Measurements from ENCODE around the gene SAMD1. TPM values are rescaled to one million over a fixed set of nuclear protein-coding genes. Genes with fewer than 3 reads are reported as not detected.

SAMD1 gene
- total and polyA plus RNA-seq, 9 of the 15 experiments (the other 6 are each of a cell fraction or from before 2014, with no cell fraction given), result 2.9 to 96.0 (median 43.5) TPM

DNA sequence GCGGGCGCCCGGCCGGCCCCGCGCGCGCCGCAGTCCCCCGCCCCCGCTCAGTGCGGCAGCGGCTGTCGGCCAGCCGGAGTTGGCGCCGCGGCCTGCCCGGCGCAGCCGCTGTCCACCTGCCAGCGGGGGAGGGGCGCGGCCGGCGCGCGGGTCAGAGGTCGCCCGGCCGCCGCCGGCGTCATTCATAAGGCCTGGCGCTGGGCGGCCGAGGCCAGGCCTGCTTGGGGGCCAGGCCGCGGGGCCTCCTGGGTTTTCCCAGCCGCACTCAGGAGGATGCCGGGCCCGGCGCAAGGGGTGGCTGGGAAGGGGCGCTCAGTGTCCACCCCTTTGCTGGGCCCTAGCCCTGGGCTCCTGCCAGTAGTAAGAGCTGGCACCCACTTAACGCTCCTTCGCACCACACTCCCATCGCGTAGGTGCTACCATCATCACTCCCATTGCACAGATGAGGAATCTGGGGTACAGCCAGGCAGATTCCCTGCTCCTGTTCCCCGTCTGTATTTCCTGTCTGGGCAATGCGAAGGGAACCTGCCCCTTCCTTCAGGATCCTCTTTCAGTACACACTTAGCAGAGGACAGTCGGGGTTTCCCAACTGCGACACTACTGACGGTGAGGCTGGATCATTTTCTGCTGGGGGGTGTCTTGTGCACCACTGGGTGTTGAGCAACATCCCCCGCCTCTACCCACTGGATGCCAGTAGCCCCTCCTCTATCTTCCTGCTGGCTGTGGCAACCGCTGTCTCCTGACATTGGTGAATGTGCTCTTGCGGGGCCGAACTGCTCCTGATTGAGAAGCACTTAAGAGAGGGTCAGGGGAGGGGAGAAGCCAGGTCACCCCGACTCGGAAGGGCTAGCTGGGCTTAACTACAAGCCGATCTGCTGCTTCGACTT lies 27.9 kb upstream of the SAMD1 start (continued):
- TF ChIP-seq, protein P1, sequence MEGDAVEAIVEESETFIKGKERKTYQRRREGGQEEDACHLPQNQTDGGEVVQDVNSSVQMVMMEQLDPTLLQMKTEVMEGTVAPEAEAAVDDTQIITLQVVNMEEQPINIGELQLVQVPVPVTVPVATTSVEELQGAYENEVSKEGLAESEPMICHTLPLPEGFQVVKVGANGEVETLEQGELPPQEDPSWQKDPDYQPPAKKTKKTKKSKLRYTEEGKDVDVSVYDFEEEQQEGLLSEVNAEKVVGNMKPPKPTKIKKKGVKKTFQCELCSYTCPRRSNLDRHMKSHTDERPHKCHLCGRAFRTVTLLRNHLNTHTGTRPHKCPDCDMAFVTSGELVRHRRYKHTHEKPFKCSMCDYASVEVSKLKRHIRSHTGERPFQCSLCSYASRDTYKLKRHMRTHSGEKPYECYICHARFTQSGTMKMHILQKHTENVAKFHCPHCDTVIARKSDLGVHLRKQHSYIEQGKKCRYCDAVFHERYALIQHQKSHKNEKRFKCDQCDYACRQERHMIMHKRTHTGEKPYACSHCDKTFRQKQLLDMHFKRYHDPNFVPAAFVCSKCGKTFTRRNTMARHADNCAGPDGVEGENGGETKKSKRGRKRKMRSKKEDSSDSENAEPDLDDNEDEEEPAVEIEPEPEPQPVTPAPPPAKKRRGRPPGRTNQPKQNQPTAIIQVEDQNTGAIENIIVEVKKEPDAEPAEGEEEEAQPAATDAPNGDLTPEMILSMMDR (IDR thresholded peaks at IDR 0.05 in 2 of 3, conservative IDR thresholded peaks at IDR 0.05 in 1 of 3; ENCODE audit: insufficient read depth in 2 of 3, low read depth in 1 of 3, low read length in 3 of 3), result no peak
- TF ChIP-seq, protein P2, sequence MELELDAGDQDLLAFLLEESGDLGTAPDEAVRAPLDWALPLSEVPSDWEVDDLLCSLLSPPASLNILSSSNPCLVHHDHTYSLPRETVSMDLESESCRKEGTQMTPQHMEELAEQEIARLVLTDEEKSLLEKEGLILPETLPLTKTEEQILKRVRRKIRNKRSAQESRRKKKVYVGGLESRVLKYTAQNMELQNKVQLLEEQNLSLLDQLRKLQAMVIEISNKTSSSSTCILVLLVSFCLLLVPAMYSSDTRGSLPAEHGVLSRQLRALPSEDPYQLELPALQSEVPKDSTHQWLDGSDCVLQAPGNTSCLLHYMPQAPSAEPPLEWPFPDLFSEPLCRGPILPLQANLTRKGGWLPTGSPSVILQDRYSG (tag; conservative IDR thresholded peaks at IDR 0.05; ENCODE audit: low read depth), result peak; percentile 62
- TF ChIP-seq ZEB2 (IDR thresholded peaks at IDR 0.05) (no peak), PHB (CRISPR knock-in tag; IDR thresholded peaks at IDR 0.05) (0 out of 2 replicates have a peak, but pooled peaks have one; percentile 53), ZNF253 (CRISPR knock-in tag; conservative IDR thresholded peaks at IDR 0.05) (no peak), POLR3G (IDR thresholded peaks at IDR 0.05; ENCODE audit: extremely low read depth, insufficient read length, insufficient replicate concordance) (no peak), STAG1 (CRISPR knock-in tag; IDR thresholded peaks at IDR 0.05; ENCODE audit: borderline replicate concordance) (no peak), CREM (IDR thresholded peaks at IDR 0.05; ENCODE audit: low read depth) (peak; percentile 12; the same call in 1 of the 2 replicates), NR1H2 (CRISPR knock-in tag; IDR thresholded peaks at IDR 0.05) (no peak), PYGO2 (tag; IDR thresholded peaks at IDR 0.05) (no peak), BHLHE40 (IDR thresholded peaks at IDR 0.05; ENCODE audit: low read length) (no peak), SP1 (CRISPR knock-in tag; IDR thresholded peaks at IDR 0.05) (no peak), RAD21 (CRISPR knock-in tag; conservative IDR thresholded peaks at IDR 0.05 in 1 of 2, IDR thresholded peaks at IDR 0.05 in 1 of 2) (no peak), KLF10 (CRISPR knock-in tag; IDR thresholded peaks at IDR 0.05) (no peak)
- TF ChIP-seq, protein P3, sequence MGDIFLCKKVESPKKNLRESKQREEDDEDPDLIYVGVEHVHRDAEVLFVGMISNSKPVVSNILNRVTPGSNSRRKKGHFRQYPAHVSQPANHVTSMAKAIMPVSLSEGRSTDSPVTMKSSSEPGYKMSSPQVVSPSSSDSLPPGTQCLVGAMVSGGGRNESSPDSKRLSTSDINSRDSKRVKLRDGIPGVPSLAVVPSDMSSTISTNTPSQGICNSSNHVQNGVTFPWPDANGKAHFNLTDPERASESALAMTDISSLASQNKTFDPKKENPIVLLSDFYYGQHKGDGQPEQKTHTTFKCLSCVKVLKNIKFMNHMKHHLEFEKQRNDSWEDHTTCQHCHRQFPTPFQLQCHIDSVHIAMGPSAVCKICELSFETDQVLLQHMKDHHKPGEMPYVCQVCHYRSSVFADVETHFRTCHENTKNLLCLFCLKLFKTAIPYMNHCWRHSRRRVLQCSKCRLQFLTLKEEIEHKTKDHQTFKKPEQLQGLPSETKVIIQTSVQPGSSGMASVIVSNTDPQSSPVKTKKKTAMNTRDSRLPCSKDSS (IDR thresholded peaks at IDR 0.05; ENCODE audit: low read depth, partially characterized antibody), result no peak
- TF ChIP-seq, protein P4, sequence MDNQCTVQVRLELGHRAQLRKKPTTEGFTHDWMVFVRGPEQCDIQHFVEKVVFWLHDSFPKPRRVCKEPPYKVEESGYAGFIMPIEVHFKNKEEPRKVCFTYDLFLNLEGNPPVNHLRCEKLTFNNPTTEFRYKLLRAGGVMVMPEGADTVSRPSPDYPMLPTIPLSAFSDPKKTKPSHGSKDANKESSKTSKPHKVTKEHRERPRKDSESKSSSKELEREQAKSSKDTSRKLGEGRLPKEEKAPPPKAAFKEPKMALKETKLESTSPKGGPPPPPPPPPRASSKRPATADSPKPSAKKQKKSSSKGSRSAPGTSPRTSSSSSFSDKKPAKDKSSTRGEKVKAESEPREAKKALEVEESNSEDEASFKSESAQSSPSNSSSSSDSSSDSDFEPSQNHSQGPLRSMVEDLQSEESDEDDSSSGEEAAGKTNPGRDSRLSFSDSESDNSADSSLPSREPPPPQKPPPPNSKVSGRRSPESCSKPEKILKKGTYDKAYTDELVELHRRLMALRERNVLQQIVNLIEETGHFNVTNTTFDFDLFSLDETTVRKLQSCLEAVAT (IDR thresholded peaks at IDR 0.05), result no peak
- TF ChIP-seq, protein P5, sequence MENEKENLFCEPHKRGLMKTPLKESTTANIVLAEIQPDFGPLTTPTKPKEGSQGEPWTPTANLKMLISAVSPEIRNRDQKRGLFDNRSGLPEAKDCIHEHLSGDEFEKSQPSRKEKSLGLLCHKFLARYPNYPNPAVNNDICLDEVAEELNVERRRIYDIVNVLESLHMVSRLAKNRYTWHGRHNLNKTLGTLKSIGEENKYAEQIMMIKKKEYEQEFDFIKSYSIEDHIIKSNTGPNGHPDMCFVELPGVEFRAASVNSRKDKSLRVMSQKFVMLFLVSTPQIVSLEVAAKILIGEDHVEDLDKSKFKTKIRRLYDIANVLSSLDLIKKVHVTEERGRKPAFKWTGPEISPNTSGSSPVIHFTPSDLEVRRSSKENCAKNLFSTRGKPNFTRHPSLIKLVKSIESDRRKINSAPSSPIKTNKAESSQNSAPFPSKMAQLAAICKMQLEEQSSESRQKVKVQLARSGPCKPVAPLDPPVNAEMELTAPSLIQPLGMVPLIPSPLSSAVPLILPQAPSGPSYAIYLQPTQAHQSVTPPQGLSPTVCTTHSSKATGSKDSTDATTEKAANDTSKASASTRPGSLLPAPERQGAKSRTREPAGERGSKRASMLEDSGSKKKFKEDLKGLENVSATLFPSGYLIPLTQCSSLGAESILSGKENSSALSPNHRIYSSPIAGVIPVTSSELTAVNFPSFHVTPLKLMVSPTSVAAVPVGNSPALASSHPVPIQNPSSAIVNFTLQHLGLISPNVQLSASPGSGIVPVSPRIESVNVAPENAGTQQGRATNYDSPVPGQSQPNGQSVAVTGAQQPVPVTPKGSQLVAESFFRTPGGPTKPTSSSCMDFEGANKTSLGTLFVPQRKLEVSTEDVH (IDR thresholded peaks at IDR 0.05; ENCODE audit: low read depth, partially characterized antibody), result no peak
